Measurements from ENCODE around the gene DEPDC5.

DEPDC5 gene

DNA sequence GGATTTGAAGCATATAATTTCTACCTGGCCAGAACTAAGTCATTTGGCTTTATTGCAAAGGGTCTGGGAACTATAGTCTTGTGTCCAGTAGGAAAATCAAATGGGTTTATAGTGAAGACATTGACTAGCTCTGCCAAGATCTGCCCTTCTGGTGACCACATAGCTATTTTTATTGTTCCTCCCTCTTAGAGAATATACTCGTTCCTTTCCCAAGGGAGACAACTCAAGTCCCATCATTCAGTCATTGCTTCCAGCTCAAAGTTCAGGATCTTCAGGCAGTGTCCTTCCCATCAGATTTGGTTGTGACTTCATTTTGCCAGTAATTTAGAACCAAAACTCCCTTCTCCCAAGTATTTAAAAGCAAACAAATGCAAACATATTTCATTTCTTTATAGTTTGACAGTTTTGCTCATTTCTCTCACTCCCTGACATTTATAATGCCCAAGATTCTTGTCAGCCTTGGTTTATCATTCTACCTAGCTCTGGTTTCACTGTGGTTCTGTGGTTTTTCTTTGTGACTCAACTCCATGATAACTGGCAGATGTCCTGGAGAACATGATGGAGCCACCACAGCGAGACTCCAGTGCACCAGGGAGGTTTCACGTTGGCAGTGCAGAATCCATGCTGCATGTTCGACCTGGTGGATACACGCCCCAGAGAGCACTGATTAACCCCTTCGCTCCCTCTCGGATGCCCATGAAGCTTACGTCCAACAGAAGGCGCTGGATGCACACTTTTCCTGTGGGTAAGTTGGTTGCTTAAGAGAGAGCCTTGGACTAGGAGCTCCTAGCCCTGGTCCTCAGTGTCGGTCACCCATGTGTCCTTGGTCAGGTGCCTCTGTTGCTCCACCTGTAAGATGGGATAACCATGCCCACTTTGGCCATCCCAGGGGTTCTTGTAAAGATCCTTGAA, 64.9 kb downstream of the DEPDC5 start:
- ChIA-PET POLR2A (no interaction called here), CTCF (interaction anchor here (0.5 kb wide), 1 partner anchor 153 kb away, joined by 3 read pairs; no protein-coding TSS in a partner anchor)
- DNase-seq (ENCODE audit: low read depth, low spot score): no peak
- TF ChIP-seq, protein P1, sequence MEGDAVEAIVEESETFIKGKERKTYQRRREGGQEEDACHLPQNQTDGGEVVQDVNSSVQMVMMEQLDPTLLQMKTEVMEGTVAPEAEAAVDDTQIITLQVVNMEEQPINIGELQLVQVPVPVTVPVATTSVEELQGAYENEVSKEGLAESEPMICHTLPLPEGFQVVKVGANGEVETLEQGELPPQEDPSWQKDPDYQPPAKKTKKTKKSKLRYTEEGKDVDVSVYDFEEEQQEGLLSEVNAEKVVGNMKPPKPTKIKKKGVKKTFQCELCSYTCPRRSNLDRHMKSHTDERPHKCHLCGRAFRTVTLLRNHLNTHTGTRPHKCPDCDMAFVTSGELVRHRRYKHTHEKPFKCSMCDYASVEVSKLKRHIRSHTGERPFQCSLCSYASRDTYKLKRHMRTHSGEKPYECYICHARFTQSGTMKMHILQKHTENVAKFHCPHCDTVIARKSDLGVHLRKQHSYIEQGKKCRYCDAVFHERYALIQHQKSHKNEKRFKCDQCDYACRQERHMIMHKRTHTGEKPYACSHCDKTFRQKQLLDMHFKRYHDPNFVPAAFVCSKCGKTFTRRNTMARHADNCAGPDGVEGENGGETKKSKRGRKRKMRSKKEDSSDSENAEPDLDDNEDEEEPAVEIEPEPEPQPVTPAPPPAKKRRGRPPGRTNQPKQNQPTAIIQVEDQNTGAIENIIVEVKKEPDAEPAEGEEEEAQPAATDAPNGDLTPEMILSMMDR (IDR thresholded peaks at IDR 0.05; ENCODE audit: insufficient read depth, low read length, missing control alignments): no peak
- H3K4me3 ChIP-seq (ENCODE audit: low read depth, low read length): no peak overlapping the region

DNA sequence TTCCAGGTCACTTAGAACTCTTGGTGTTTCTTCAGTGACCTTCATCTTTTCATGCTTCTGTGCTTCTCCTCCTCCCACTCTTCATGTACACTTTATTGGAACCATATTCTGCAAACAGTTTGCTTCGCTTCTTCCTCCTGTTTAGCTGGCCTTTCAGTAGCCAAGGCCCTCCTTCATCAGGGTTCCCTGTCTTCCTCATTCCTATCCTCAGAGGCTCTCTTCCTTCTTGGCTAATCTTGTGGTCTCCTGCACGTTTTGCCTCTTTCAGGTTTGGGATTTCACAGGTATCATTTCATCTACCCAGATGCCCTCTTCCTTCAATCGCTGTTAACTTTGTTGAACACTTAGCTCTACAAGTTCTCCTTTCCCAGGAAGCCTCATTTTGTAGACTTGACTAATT, 66.8 kb downstream of the DEPDC5 start:
- CTCF ChIA-PET: no interaction called here
- no peak overlapping the region for H3K4me3 ChIP-seq (ENCODE audit: low read depth, low read length)
- TF ChIP-seq, protein P1 (IDR thresholded peaks at IDR 0.05; ENCODE audit: insufficient read depth, low read length, missing control alignments): no peak
- DNase-seq (ENCODE audit: low read depth, low spot score): no peak
- POLR2A ChIA-PET: no interaction called here

DNA sequence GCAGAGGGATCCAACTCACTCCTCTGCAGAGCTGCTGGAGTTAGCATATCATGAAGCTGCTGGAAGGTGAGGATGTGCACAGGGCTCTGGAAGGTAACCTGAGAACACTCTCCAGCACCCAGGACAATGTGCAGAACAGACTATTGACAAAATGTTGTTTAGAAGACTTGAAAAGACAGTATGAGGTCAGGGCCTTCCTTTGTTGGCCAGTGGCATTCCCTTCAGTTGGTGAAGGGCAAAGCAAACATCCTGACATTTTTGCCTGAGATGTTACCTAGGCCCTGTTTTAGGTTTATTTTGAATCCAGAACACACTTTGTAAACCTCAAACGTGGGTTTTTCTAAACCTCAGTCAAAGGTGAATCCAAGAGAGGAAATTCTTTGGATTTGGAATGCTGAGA, 67.8 kb downstream of the DEPDC5 start:
- DNase-seq (ENCODE audit: low read depth, low spot score): no peak
- no peak overlapping the region for H3K4me3 ChIP-seq (ENCODE audit: low read depth, low read length)
- ChIA-PET POLR2A (no interaction called here), CTCF (no interaction called here)
- TF ChIP-seq, protein P1 (IDR thresholded peaks at IDR 0.05; ENCODE audit: insufficient read depth, low read length, missing control alignments): no peak

DNA sequence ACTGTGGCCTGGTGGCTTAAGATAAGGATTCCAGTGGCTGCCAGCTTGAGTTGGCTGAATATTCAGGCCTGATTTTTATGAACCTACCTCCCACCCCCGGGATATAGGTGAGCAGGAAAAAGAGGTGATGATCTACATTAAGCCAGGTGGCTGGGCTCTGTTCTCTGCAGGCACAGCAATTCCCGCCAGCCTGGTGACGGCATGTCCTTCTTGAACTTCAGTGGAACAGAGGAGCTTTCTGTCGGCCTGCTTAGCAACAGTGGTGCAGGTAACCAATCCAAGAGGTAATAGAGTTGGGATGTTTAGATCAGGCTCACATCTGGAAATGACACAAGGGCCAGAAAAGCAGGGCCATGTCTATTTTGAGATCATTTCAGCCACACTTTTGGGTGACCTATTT, 68.7 kb downstream of the DEPDC5 start:
- H3K4me3 ChIP-seq (ENCODE audit: low read depth, low read length): no peak overlapping the region
- TF ChIP-seq, protein P1 (IDR thresholded peaks at IDR 0.05; ENCODE audit: insufficient read depth, low read length, missing control alignments): no peak
- ChIA-PET POLR2A (no interaction called here), CTCF (interaction anchor here (1.9 kb wide), 1 partner anchor 148 kb away, joined by 4 read pairs; no protein-coding TSS in a partner anchor)
- DNase-seq (ENCODE audit: low read depth, low spot score): no peak

DNA sequence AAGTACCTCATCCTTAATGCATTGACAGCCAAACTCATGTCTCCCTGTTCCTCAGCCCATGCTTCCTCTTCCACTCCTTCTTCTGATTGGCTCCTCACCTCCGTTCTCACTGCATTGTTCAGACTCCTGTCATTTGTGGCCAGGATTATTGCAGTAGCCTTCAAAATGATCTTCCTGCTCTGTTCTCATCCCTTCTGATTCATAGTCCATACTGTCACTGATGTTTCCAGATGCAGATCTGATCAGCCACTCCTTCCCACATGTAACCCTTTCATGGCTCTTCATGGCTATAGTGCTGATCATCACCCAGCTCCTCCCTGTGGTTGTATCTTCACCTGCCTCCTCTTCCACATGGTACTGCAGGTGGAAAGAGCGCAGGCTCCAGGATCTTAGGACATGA, 71.7 kb downstream of the DEPDC5 start:
- TF ChIP-seq, protein P1 (IDR thresholded peaks at IDR 0.05; ENCODE audit: insufficient read depth, low read length, missing control alignments): no peak
- CTCF ChIA-PET: no interaction called here
- DNase-seq (ENCODE audit: low read depth, low spot score): no peak
- H3K4me3 ChIP-seq (ENCODE audit: low read depth, low read length): no peak overlapping the region
- POLR2A ChIA-PET: no interaction called here

DNA sequence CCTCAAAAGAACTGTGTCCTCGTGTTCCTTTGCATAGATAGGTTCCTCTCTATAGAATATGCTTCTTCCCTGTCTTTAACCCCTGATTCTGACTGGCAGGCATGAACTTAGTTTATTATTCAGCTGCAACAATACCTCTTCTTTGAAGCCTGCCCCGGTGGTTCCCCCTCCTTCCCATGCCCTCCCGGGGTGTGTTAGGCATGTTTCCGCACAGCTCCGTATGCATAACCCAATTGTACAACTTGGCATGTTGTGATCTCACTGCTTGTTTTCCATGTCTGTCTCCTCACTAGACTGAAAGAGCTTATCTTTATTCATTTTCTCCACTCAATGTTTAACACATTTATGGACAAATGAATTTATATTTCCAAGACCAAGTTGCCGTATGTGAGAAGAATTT, 72.6 kb downstream of the DEPDC5 start:
- DNase-seq (ENCODE audit: low read depth, low spot score): no peak
- ChIA-PET CTCF (interaction anchor here (0.6 kb wide), 1 partner anchor 161 kb away, joined by 3 read pairs; no protein-coding TSS in a partner anchor), POLR2A (no interaction called here)
- TF ChIP-seq, protein P1 (IDR thresholded peaks at IDR 0.05; ENCODE audit: insufficient read depth, low read length, missing control alignments): no peak
- H3K4me3 ChIP-seq (ENCODE audit: low read depth, low read length): no peak overlapping the region
